ENCODE results near the gene DPYD.

DNA sequence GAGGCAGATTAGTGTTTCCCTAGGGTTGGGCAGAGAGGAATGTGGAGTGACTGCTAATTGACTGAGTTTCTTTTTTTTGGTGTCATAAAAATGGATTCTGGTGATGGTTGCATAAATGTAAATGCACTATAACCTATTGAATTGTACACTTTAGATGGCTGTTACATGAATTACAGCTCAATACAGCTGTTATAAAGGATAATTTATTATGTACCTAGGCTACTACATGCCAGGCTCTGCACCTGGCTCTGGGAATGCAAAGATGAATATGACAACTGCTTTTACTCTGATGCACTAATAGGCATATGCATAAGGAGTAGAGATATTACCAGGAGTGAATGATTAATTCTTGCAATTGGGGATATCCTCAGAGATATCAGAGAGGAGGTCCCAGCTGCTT lies 854.0 kb downstream of the DPYD start:
- TF ChIP-seq SP1 (IDR thresholded peaks at IDR 0.05) (no peak), SUZ12 (IDR thresholded peaks at IDR 0.05) (no peak), CTBP1 (IDR thresholded peaks at IDR 0.05; ENCODE audit: borderline replicate concordance) (no peak), ZNF384 (IDR thresholded peaks at IDR 0.05) (no peak), FOXK2 (IDR thresholded peaks at IDR 0.05) (no peak)
- TF ChIP-seq, protein P1, sequence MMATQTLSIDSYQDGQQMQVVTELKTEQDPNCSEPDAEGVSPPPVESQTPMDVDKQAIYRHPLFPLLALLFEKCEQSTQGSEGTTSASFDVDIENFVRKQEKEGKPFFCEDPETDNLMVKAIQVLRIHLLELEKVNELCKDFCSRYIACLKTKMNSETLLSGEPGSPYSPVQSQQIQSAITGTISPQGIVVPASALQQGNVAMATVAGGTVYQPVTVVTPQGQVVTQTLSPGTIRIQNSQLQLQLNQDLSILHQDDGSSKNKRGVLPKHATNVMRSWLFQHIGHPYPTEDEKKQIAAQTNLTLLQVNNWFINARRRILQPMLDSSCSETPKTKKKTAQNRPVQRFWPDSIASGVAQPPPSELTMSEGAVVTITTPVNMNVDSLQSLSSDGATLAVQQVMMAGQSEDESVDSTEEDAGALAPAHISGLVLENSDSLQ (IDR thresholded peaks at IDR 0.05) = no peak

Data from HEK293T (cell line).